GM21381 (cell line): Measurements from ENCODE around the gene RPS6KB2.

Source experiments
- ATAC-seq: cut with Tn5 transposase; IDR thresholded peaks from one replicate; pipeline ENCODE4 v1.9.1; 2021; ENCODE audit warnings: mild to moderate bottlenecking, moderate library complexity; ENCODE audit not compliant: unreplicated experiment

The RPS6KB2 gene

DNA sequence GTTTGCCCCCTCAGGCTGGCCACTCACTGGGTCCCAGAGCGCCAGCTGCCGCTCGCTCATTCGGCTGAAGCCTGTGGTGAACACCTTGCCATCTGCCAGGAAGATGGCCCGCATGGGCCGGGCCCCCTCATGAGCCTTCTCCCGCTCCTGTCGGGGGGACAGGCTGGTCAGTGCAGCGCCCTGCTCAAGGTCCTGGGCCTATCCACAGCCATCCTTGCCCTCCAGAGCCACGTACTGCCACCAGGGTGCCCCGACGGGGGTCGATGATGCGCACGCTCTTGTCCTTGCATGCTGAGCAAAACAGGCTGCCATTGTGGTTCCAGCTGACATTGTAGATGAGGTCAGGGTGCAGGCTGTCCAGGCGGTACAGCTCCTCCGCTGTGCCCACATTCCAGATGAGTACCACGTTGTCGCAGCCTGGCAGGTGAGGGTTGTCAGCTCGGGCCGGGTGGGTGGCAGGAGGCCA is 12.8 kb downstream of the RPS6KB2 start:
- no peak for ATAC-seq

GRCh38 chr11:67441731-67442351 is 13.5 kb downstream of the RPS6KB2 start:
- ATAC-seq: no peak

DNA sequence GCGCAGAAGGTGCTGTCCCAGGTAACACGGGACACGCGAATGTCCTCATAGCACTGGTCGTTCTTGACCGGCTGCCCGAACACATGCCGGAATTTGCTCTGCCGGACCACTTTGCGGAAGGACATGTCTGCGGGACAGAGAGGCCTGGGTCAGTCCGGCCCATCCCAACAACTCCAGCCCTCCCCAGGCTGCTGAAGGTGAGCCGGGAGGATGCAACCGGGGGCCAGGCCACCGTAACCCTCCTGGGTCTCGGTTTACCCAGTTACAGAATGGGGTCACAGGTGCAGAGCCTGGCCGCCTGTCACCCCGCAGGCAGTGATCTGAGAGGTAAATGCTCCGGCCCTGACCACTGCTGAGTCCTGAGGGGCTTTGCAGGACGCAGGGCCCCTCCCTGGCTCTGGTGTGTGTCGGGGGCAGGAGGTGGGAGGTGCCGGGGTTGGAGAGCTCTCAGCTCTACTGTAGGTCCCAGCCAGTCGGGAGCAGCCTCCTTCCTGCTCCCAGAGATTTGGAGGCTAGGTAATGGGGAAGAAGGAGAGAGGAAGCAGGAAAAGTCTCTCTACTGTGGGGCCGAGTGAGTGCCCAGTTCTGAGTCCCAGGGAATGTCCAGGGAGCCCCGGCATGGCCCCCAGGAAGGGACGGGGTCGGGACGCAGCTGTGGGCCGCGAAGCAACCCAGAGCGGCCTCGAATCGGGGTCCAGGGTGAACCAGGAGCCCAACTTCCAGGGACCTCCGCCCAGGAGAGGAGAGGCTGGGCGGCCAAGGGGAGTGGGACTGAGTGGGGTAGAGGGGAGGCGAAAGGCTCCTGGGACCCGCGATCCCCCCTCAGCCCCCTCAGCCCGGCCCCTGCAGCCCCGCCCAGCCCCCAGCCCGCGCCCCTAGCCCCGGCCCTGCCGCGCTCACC is 14.5 kb downstream of the RPS6KB2 start:
- ATAC-seq: no peak

DNA sequence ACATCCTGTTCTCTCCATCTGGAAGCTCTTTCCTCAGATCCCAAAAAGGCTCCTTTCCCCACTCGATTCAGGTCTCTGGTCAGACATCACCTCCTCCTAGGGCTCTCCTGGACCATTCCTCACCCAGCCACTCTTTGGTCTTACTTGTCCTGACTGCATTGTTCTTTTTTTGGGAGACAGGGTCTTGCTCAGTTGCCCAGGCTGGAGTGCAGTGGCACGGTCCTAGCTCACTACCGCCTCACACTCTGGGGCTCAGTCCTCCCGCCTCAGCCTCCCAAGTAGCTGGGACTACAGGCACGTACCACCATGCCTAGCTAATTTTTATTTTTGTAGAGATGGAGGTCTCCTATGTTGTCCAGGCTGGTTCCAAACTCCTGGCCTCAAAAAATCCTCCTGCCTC is 17.2 kb downstream of the RPS6KB2 start:
- ATAC-seq: no peak

DNA sequence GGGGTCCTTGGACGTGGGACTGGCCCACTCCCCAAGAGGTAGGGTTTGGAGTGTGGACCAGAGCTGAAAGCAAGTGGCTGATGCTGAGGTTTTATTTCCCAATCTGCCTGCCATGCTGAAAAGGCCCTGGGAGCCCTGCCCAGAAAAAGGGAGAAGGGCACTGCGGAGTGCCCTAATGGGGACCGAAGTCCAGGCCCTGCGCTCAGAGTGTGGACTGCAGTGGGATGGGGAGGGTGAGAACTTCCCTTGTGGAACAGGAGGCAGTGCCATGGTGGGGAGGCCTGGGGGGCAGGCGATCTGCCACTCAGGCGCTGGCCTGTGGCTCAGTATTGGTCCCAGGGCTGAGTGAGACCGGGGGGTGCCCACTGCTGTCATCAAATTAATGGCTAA is 19.9 kb downstream of the RPS6KB2 start:
- no peak for ATAC-seq

- no peak for ATAC-seq
These were observed 21.0 kb downstream of the RPS6KB2 start for GRCh38 chr11:67449116-67449844.

- ATAC-seq: no peak
These were observed 22.7 kb downstream of the RPS6KB2 start for GRCh38 chr11:67450796-67451657.

GRCh38 chr11:67451658-67451976 is 23.3 kb downstream of the RPS6KB2 start:
- ATAC-seq: no peak

- ATAC-seq: no peak
These were observed 24.1 kb downstream of the RPS6KB2 start, which contains the start of gene GPR152 for GRCh38 chr11:67452141-67452952. Gene GPR152, minus strand, starts transcription at chr11:67452729. Its CDS starts 5 bp downstream, at chr11:67452724.

DNA sequence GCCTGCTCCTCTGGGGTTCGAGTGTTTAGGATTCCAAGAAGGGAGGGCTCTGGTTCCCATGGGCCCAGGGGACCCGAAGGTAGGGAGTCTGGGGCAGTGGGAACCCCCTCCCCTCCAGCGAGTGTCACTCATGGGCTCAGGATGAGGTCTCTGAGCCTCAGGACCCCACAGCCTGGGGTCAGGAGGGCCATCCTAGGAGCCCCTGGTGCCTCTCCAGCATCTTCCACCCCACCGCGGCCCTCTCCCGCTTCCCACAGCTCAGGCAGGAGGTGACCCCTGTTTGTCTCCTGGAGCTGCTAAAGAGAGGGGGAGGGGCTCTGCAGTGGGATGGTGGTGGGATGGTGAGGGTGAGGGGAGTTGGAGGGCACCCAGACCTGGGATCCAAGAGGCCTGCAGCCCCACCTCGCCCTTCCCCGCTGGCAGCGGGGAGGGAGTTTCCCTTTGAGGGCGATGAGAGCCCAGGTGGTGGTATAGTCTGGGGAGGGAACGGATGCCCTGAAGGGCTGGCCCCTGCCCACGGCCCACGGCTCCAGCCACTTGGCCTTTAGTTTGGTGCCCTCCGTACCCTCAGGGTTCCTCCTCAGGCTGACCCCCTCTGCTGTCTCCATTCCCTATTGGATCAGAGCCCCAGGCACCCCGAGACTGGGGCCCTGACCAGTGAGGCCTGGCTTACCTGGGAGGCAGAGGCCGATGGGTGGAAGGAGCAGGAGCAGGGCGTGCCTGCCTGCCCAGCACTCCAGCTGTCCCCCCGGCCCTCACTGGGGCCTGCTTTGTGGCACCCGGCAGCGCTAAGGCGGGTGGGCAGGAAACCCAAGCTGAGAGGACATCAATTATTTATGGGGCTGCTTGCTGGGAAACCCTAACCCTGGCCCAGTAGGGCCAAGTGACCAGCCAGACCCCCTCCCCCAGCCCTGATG is 25.8 kb downstream of the RPS6KB2 start:
- no peak for ATAC-seq

GRCh38 chr11:67455054-67455453 is 26.8 kb downstream of the RPS6KB2 start, which contains the start of gene CABP4:
Gene CABP4, plus strand, starts transcription at chr11:67455354. Its CDS starts 70 bp downstream, at chr11:67455424.
- no peak for ATAC-seq

- no peak for ATAC-seq
These were observed 27.9 kb downstream of the RPS6KB2 start for GRCh38 chr11:67456068-67456705.

- no peak for ATAC-seq
These were observed 29.2 kb downstream of the RPS6KB2 start for GRCh38 chr11:67457453-67457852.

DNA sequence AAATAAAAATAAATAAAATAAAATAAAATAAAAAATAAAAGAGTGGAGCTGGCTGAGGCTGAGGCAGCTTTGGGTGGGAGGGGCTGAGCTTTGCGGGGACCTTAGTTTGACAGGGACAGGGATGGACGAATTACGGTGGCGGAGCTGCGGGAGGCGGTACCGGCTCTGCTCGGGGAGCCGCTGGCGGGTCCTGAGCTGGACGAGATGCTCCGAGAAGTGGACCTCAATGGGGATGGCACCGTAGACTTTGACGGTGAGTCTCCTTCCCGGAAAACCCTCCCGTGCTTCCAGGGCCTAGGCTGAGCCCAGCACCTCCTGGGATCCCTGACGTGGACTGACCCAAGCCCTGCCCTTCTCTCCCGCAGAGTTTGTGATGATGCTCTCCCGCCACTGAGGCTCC is 30.0 kb downstream of the RPS6KB2 start:
- ATAC-seq: no peak

DNA sequence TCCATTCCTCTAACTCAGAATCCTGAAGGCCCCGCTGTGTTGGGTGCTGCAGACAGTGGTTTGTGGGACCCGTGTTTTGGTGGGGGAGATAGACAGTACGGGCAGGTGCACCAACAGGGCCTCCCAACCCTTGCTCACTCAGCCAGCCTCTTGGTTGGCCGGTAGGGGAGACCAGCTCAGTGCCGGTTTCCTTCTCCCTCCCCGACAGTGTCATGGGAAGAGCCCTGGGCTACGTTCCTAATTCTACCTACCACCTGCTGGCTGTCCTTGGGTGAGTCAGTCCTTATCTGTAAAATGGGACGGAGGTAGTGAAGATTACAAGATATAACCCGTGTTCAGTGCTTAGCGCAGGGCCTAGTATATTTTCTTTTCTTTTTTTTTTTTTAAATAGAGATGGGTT is 34.9 kb downstream of the RPS6KB2 start:
- ATAC-seq: no peak

GRCh38 chr11:67463680-67464410 is 35.6 kb downstream of the RPS6KB2 start:
- no peak for ATAC-seq

DNA sequence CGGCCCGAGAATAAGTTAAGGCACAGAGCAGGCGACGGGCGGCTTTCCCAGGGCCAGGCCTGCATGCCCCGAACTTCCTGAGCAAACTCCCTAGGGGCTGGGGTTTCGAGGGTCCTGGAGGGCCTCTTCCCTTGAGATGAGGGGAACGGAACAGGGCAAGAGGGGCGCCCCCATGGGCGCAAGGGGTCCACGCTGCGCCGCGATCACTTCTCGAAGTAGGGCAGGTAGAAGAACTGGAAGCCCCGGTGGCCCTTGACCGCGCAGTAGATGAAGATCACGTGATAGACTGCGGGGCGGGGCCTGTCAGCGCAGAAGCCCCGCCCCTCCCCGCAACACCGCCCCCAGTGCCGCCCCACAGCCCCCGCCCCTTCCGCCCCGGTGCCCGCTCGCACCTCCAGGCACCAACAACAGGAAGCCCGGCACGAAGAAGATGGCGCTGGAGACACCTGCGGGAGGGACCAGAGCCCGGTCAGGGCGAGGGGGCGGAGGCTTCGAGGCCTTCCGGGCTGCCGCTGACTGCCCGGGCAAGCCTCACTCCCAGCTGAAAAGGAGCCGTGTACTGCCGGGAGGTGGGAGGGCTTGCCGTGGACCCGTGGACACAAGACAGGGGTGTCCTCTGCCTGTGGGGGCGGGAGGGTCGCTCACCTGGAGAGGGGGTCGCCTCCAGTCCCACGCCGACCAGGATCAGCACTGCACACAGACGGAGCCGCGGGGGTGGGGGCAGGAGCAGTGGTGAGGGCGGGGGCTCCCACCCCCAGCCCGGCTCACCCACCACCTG is 36.3 kb downstream of the RPS6KB2 start:
- ATAC-seq: peak; percentile 56
